Breast epithelium (tissue), 4 donors: ENCODE results near the gene CPXM2. TPM values are rescaled to one million over a fixed set of nuclear protein-coding genes. Genes with fewer than 3 reads are reported as not detected.

Experiments used
- DNase-seq, 2 donors: peaks; one replicate each; pipeline ENCODE4 v3.0.0-alpha.2; 2019; ENCODE audit warnings: low spot score in 2 of 2
- H3K27ac ChIP-seq, 2 donors: fragments of 200-600 bp; sonication (generic) in 1 of 2; one replicate each; pipeline ENCODE4 v1.5.1; 2016 to 2019; ENCODE audit warnings: mild to moderate bottlenecking in 1 of 2
- H3K27me3 ChIP-seq, 2 donors: fragments of 200-600 bp; sonication (generic) in 1 of 2; one replicate each; pipeline versions ENCODE4 v1.5.1 to v1.6.0; 2017 to 2019; ENCODE audit warnings: control low read depth in 1 of 2, mild to moderate bottlenecking in 1 of 2
- H3K36me3 ChIP-seq: fragments of 200-600 bp; one replicate; pipeline ENCODE4 v1.5.1; 2019
- H3K4me1 ChIP-seq, 2 donors: fragments of 200-600 bp; sonication (generic); one replicate each; pipeline ENCODE4 v1.5.1; 2016 to 2019; ENCODE audit warnings: control low read depth in 1 of 2
- H3K4me3 ChIP-seq, 3 donors: fragments of 200-600 bp; sonication (generic); 1 replicate in 2 of 3; 2 replicates in 1 of 3; pipeline ENCODE4 v1.5.1; 2016 to 2019; ENCODE audit warnings: mild to moderate bottlenecking in 3 of 3, moderate library complexity in 2 of 3
- H3K9me3 ChIP-seq, 2 donors: fragments of 200-600 bp; sonication (generic) in 1 of 2; one replicate each; pipeline ENCODE4 v1.5.1; 2016 to 2019; ENCODE audit warnings: control low read depth in 1 of 2
- POLR2A ChIP-seq: fragments of 450-650 bp; IDR thresholded peaks from one replicate; pipeline ENCODE4 v1.6.1; 2016; ENCODE audit warnings: antibody characterized with exemption, mild to moderate bottlenecking, moderate library complexity
- POLR2AphosphoS5 ChIP-seq, 3 donors: sonication (generic); formaldehyde crosslinking; IDR thresholded peaks; one replicate each; pipeline ENCODE4 v1.6.1; 2017; ENCODE audit warnings: antibody characterized with exemption in 3 of 3
- intact Hi-C: fragments of 100-400 bp; cut with DNase I; formaldehyde crosslinking; loops from one replicate; pipeline ENCODE4 v1.15.1; 2023; ENCODE audit warnings: low total_unique reads
- total RNA-seq, 3 donors: library from RNA; depleted of rRNA; stranded (reverse); fragments of >200 nt; gene quantifications; one replicate each; pipeline ENCODE4 v1.1.0, GENCODE V29; 2016
- TF ChIP-seq, protein P1 (sequence below), 3 donors: fragments of 450-650 bp; IDR thresholded peaks; one replicate each; pipeline ENCODE4 v1.5.1; 2016 to 2017; ENCODE audit warnings: antibody characterized with exemption in 3 of 3, mild to moderate bottlenecking in 3 of 3, moderate library complexity in 3 of 3

CPXM2 gene
- total RNA-seq, 3 donors from 2014 or later = 5.3 to 16.7 (median 7.2) TPM

DNA sequence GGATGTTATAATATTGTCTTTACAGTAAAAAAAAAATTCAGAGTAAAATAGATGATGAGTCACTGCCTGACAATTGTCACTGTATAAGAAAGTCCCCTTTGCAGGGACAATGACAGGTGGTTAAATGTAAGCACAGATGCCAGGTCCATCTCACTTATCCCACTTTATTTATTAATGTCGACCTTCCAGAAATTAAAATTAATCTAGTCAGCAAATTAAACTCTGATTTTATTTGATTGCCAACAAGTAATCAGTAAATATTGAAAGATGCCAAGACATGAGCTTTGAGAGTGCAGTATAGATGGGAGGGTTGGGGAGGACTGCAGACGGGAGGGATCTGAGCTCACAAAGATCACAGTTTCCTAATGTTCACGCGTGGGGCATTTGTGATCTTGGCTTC lies 50.9 kb downstream of the CPXM2 start:
- H3K9me3 ChIP-seq = peaks cover 0 to 7% of the 10 kb centered on the region in 2 donors
- no peak for DNase-seq
- H3K4me3 ChIP-seq = no peak overlapping the region
- TF ChIP-seq POLR2A (no peak), POLR2AphosphoS5 (IDR thresholded peaks at IDR 0.05) (no peak)
- TF ChIP-seq, protein P1, sequence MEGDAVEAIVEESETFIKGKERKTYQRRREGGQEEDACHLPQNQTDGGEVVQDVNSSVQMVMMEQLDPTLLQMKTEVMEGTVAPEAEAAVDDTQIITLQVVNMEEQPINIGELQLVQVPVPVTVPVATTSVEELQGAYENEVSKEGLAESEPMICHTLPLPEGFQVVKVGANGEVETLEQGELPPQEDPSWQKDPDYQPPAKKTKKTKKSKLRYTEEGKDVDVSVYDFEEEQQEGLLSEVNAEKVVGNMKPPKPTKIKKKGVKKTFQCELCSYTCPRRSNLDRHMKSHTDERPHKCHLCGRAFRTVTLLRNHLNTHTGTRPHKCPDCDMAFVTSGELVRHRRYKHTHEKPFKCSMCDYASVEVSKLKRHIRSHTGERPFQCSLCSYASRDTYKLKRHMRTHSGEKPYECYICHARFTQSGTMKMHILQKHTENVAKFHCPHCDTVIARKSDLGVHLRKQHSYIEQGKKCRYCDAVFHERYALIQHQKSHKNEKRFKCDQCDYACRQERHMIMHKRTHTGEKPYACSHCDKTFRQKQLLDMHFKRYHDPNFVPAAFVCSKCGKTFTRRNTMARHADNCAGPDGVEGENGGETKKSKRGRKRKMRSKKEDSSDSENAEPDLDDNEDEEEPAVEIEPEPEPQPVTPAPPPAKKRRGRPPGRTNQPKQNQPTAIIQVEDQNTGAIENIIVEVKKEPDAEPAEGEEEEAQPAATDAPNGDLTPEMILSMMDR (IDR thresholded peaks at IDR 0.05) = no peak
- intact Hi-C loops = no loop called here
- no peak overlapping the region for H3K27ac ChIP-seq
- H3K36me3 ChIP-seq = no peaks in the 10 kb centered on the region
- no peaks in the 10 kb centered on the region for H3K4me1 ChIP-seq
- H3K27me3 ChIP-seq = no peaks in the 10 kb centered on the region

DNA sequence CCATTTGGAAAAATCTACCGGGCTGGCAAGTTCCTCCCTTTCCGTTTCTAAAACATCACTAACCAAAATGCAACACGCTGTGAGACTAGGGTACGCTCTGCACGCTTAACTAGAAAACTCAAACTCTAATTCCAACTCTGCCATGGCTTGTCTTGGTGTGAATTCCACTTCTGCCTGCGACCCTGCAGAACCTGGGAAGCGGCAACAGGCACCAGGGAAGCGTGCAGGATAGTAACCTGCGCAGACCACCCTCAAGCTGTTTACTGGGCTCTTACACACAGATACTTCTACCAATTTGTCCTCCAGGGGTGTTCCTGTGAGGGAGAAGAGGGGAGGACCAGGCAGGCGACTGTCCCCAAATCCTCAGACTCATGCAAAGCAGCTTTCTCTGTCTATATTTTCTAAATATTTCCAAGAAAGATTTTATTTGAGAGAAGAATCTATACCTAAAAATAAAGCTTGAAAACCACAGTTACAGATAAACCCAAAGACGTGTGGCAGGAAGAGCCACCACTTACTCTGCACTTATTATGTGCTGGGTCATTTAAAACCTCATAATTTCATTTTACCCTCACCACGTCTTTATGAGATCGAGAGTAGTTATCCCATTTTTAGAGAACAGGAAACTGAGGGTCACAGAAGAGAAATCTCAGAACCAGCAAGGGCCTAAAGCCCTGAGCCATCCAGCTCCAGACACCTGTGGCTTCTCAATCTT lies 52.9 kb downstream of the CPXM2 start:
- no peak overlapping the region for H3K4me3 ChIP-seq
- no peak for DNase-seq
- H3K27me3 ChIP-seq = no peaks in the 10 kb centered on the region
- no peak for TF ChIP-seq POLR2A
- no peak for TF ChIP-seq POLR2AphosphoS5 (IDR thresholded peaks at IDR 0.05)
- TF ChIP-seq, protein P1 (IDR thresholded peaks at IDR 0.05) = no peak
- no peaks in the 10 kb centered on the region for H3K9me3 ChIP-seq
- intact Hi-C loops = no loop called here
- no peaks in the 10 kb centered on the region for H3K4me1 ChIP-seq
- H3K36me3 ChIP-seq = no peaks in the 10 kb centered on the region
- no peak overlapping the region for H3K27ac ChIP-seq

DNA sequence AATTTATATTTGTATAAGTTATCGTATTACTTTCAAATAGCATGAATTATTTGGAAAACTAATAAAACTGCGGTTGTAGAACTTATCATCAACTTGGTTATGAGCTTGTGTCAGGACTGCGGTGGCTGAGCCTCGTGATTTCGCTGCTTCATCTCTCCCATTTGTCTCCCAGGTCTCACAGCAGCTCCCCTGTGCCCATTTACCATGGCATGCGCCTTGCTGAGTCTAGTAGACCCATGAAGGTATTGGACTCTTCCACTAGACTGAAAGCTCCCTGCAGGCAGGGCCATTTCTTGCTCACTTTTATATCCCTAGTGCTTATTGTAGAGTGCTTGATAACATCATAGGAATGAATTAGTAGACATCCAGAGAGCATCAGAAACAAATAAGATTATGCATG lies 53.9 kb downstream of the CPXM2 start:
- H3K36me3 ChIP-seq = no peaks in the 10 kb centered on the region
- no peak overlapping the region for H3K27ac ChIP-seq
- intact Hi-C loops = no loop called here
- no peak overlapping the region for H3K4me3 ChIP-seq
- no peak for DNase-seq
- no peaks in the 10 kb centered on the region for H3K4me1 ChIP-seq
- H3K27me3 ChIP-seq = no peaks in the 10 kb centered on the region
- H3K9me3 ChIP-seq = no peaks in the 10 kb centered on the region
- TF ChIP-seq, protein P1 (IDR thresholded peaks at IDR 0.05) = no peak
- TF ChIP-seq POLR2AphosphoS5 (IDR thresholded peaks at IDR 0.05) (no peak), POLR2A (no peak)

DNA sequence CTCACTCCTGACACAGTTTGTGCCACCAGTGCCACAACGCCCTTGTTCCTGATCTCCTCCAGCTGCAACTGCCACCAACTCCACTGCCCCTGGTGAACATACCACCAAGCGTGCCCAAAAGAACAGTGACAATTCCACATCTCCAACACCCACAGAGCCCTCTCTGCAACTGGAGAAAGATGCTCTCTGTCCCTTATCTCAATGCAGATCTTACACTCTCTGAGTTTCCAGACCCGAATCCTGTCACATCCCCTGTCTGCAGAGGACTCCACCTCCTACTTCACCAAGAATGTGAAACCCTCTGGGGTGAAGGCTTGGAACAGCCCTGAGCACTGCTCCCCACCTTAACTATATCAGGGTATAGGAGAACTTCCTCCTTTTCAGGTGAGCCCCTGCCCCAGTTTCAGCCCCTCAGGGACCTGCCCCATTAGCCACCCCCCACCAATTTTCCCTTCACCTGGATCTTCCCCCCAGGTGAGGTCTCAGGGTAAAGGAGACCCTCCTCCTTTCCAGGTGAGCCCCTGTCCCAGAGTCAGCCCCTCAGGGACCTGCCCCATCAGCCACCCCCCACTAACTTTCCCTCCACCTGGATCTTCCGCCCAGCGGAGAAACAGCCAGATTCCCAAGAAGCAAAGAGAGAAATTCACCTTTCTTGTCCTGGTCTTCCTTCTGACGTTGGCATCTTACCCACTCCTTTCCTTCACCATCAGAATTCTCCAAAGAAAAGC lies 55.0 kb downstream of the CPXM2 start:
- H3K9me3 ChIP-seq = no peaks in the 10 kb centered on the region
- H3K36me3 ChIP-seq = no peaks in the 10 kb centered on the region
- H3K27me3 ChIP-seq = no peaks in the 10 kb centered on the region
- no peak overlapping the region for H3K27ac ChIP-seq
- no peaks in the 10 kb centered on the region for H3K4me1 ChIP-seq
- TF ChIP-seq POLR2AphosphoS5 (IDR thresholded peaks at IDR 0.05) (no peak), POLR2A (no peak)
- TF ChIP-seq, protein P1 (IDR thresholded peaks at IDR 0.05) = no peak
- intact Hi-C loops = no loop called here
- DNase-seq = no peak
- H3K4me3 ChIP-seq = no peak overlapping the region

DNA sequence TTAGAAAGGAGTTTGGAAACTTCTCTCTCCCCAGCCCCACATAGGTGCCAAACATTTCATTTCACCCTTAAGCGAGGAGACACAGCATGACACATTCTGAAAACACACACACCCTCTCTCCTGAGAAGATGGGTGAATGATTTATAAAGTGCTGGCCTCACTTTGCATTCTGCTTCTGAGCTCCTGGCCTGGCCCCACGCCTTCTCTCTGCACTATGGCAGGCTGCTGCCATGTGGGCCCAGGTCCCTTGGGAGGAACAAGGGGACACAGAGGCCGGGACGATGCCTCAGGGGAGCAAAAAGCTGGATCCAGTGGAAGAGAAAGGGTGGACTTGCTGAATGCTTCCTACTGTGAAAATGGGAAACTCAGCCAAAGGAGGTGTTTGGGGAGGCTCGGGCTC lies 56.0 kb downstream of the CPXM2 start:
- Histone ChIP-seq H3K36me3 (no peaks in the 10 kb centered on the region), H3K27ac (no peak overlapping the region), H3K27me3 (no peaks in the 10 kb centered on the region), H3K4me3 (no peak overlapping the region), H3K4me1 (no peaks in the 10 kb centered on the region), H3K9me3 (no peaks in the 10 kb centered on the region)
- no peak for DNase-seq
- TF ChIP-seq POLR2A (no peak), POLR2AphosphoS5 (IDR thresholded peaks at IDR 0.05) (no peak)
- TF ChIP-seq, protein P1 (IDR thresholded peaks at IDR 0.05) = no peak
- intact Hi-C loops = no loop called here
